ENCODE results near the gene ITPR1.

DNA sequence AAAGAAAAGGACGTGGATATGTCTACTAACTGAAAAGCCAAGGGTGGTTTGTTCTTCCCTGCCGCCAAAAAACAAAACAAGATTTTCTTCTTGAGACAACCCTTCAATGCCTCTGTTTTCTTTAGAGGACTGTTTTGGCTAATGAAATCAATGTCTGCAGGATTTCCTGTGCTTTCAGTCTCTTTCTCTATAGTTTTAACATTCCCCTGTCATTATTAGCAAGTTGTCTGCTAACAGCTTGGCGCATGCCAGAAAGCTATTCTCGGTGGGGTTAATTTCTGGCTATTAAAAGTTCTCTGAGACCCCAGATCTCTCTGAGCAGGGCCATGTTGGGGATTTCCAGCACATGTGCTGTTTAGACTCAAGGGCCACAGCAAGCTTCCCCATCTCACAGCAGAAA lies 56.7 kb downstream of the ITPR1 start:
- TF ChIP-seq POLR2A (IDR thresholded peaks at IDR 0.05) (no peak), EP300 (IDR thresholded peaks at IDR 0.05) (no peak), POLR2AphosphoS5 (IDR thresholded peaks at IDR 0.05) (no peak)
- TF ChIP-seq, protein P1, sequence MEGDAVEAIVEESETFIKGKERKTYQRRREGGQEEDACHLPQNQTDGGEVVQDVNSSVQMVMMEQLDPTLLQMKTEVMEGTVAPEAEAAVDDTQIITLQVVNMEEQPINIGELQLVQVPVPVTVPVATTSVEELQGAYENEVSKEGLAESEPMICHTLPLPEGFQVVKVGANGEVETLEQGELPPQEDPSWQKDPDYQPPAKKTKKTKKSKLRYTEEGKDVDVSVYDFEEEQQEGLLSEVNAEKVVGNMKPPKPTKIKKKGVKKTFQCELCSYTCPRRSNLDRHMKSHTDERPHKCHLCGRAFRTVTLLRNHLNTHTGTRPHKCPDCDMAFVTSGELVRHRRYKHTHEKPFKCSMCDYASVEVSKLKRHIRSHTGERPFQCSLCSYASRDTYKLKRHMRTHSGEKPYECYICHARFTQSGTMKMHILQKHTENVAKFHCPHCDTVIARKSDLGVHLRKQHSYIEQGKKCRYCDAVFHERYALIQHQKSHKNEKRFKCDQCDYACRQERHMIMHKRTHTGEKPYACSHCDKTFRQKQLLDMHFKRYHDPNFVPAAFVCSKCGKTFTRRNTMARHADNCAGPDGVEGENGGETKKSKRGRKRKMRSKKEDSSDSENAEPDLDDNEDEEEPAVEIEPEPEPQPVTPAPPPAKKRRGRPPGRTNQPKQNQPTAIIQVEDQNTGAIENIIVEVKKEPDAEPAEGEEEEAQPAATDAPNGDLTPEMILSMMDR (IDR thresholded peaks at IDR 0.05): no peak
